Measurements from ENCODE around the gene AP1M2.

Gene AP1M2

DNA sequence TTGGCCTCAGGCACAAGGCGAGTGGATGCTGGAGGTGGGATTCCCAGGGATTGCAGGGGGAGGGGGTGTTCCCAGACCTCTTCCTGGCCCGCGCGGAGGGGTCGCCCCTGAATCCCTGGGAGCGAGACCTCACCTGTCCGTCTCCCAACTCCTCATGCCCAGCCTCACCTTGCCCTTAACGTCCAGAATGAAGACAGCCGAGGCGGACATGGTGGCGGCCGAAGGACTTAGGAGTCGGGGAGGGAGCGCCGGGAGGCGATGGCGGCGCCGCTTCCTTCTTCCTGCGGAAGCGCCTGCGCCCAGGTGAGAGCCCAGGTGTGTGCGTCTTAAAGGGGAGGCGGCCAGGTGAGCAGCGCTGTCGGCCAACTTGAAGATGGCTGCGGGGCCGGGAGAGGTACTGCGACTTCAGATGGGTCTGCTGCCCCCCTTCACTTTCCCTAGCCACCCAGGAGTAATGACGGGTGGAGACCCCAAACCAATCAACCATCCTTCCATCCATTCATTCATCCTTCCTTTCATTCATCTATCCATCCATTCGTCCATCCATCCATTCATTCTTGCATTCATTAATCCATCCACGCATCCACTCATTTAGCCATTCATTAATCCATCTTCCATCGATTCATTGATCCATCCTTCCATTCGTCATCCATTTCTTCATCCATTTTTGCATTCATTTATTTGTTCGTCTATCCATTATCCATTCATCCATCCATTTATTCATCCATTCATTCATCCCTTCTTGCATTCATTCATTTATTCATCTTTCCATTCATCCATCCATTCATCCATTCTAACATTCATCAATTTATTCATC is at the start of gene AP1M2:
Gene AP1M2 (minus strand): TSS at position 291 of the 817 bp plus-strand sequence. CDS start 81 bp downstream, at position 210.
- no peak for DNase-seq

DNA sequence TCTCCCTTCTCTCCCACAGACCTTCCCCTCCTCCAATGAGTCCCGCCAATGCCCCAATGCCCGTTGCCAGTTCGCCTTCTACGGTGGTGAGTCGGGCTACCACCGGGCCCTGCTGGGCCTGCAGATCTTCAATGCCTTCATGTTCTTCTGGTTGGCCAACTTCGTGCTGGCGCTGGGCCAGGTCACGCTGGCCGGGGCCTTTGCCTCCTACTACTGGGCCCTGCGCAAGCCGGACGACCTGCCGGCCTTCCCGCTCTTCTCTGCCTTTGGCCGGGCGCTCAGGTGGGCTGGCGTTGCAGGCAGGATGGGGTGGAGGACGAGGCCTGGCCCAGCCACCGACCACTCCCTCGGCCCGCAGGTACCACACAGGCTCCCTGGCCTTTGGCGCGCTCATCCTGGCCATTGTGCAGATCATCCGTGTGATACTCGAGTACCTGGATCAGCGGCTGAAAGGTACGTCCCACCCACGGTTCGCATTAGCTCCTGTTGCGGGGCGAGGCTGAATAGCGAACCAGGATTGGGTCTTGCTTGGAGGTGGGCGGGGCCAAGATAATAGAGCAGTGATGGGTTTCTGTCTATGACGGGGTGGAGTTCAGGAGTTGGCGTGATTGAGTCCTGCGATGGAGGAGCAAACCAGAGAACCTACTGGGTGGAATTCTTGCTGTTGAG is 49.3 kb upstream of the AP1M2 start:
- no peak for DNase-seq

DNA sequence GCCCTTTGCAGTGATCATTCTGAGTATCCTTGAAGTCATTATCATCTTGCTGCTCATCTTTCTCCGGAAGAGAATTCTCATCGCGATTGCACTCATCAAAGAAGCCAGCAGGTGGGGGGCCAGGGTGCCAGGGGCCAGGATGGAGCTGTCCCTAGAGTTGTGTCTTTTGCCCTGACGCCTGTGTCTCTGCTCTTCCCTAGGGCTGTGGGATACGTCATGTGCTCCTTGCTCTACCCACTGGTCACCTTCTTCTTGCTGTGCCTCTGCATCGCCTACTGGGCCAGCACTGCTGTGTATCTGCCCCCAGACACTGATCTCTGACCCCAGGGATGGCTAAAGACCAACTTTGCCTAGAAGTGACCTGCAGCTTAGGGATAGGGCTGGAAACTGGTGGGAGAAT is 47.9 kb upstream of the AP1M2 start:
- no peak for DNase-seq

DNA sequence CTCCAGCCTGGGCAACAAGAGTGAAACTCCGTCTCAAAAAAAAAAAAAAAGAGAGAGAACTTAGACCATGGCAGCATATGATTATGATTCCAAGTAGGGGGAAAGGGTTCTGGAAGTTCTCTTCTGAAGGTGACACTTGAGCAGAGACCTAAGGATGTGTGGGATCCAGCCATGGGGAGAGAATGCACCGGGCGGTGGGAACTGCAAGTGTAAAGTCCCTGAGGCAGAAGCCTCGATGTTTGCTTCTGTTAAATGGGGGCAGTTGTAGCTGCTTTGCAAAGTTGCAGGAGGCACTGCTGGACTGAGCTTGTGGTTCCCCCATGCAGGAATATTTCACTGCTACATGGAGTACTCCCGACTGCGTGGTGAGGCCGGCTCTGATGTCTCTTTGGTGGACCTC is 47.3 kb upstream of the AP1M2 start:
- DNase-seq = no peak

DNA sequence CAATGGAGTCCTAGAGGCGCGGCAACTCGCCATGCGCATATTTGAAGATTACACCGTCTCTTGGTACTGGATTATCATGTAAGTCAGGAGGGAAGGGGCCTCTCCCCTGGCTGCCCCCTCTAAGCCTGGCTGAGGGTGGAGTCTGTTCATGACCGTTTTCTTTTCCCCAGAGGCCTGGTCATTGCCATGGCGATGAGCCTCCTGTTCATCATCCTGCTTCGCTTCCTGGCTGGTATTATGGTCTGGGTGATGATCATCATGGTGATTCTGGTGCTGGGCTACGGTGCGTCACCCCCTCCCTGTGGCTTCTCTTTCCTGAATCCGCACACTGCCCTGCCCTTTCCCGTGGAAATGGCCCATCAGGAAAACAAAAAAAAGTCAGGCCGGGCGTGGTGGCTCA is 44.8 kb upstream of the AP1M2 start:
- DNase-seq = no peak

DNA sequence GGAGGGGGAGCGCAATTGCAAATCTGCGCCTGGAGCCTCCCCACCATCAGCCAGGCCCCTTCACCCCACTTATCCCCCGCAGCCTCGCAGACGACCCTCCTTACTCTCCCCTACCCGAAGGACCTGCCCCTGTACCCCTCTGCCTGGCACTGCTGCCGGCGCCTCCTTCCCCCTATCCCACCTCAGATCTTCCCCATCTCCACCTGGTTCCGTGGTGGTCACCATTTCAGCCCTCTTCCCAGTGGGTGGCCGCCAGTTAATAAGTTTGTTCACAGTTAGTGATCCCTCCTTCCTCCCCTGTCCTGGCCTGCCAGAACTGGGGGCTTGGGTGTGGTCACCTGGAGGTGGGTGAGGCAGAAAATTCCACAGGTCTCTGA is 38.6 kb upstream of the AP1M2 start:
- DNase-seq = no peak

DNA sequence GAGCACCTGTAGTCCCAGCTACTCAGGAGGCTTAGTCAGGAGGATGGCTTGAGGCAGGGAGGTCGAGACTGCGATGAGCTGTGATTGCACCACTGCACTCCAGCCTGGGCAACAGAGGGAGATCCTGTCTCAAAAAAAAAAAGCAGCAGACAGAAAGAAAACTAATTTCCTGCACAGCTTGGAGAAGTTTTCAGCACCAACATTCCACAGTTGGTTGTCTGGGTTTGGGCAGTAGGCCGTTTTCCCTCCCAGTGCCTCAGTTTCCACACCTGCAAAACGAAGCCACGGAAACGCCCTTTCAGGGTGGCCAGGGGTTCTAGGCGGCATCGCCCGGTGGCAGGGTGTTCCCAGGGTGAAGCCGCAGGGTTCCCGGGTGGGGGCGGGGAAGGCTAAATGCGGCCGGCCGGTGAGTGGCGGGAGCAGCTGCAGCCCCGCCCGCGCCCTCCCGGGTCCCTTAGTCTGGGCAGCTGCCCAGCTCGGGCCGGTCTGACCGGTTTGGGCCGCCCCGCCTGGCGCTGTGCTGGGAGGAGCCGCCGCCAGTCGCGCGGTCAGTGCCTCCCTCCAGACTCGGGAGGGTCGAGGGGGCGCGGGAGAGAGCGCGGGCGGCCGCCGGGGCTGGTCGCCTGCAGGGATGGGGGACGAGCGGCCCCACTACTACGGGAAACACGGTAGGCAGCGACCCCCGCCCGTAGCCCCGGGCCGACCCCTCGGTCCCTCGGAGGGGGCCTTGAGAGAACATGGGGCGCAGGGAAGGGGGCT is 38.1 kb upstream of the AP1M2 start, which contains the start of gene SLC44A2:
Gene SLC44A2 (plus strand): TSS at position 551 of the 759 bp plus-strand sequence. CDS start 81 bp downstream, at position 632.
- no peak for DNase-seq

DNA sequence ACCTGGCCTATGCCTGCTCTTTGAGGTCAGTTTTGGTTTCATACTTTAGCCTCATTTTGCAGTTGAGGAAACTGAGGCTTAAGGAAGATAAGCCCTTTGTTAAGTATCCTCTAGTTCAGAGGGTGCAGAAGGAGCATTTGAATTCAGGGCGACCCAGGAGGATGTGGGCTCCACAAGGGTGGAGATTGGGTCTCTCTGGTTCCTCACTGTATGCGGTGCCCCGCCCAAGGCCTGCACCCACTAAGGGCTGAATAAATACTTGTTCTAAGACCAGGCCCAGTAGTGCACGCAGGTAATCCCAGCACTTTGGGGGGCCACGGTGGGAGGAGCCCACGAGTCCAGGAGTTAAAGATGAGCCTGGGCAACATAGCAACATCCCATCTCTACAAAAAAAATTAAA is 37.5 kb upstream of the AP1M2 start:
- peak in 1 of 4 experiments; percentile 23 for DNase-seq

DNA sequence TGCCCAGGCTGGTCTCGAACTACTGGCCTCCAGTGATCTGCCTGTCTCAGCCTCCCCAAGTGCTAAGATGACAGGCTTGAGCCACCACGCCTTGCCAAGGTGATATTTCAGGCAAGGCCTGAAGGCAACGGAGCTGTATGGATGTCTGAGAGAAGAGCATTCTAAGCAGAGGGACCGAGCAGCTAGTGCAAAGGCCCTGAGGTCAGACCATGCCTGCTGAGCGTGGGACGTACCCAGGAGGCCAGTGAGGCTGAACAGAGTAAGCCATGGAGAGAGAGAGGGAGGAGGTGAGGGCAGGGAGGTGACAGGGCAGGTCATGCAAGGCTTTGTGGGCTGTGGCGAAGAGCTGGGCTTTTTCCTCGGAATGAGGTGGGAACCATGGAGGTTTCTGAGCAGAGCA is 34.9 kb upstream of the AP1M2 start:
- no peak for DNase-seq

DNA sequence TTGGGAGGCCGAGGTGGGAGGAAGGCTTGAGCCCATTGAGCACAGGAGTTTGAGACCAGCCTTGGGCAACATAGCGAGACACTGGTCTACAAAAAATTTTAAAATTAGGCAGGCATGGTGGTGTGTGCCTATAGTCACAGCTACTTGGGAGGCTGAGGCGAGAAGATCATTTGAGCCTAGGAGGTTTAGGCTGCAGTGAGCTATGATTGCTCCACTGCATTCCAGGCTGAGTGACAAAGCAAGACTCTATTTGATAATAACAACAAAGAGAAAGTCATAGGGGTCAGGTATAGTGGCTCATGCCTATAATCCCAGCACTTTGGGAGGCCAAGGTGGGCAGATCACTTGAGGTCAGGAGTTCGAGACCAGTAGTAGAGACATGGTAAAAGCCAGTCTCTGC is 33.7 kb upstream of the AP1M2 start:
- DNase-seq = no peak

DNA sequence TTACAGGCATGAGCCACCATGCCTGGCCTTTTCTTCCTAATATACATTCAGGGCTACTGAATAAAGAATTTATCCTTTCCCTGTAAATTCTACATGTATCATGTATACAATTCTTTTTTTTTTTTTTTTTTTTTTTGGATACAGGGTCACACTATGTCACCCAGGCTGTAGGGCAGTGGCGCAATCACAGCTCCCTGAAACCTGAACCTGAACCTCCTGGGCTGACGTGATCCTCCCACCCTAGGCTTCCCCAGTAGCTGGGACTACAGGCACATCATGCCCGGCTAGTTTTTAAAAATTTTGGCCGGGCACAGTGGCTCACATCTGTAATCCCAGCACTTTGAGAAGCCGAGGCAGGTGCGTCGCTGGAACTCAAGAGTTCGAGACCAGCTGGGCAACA is 31.7 kb upstream of the AP1M2 start:
- DNase-seq = no peak

DNA sequence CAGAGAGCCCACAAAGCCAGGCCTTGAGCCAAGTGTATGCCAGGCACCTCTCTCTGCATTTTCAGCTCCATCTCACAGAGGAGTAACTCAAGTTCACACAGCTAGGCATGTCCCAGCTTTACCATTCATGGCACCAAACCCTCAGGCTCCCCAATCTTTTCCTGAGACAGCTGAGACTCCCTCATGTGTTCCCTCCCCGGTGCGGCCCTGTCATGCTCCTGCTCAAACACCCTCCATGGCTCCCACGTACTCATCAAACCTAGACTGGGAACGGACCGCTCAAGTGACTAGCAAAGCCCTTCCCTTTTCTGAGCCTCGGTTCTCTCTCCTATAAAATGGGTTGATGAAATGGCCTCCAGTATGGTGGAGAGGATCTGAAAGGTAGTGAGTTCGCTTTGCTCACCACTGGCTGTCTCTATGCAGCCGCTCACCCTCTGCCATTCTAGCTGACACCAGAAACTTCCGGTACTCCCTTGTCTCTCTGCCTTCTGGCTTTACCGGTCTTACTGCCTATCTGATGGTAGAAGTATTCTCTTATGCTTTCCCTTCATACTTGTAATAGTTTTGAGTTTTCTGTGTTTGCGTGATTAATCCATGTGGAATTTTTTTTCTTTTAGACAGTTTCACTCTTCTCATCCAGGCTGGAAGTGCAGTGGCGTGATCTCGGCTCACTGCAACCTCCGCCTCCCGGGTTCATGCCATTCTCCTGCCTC is 30.5 kb upstream of the AP1M2 start:
- DNase-seq = no peak

DNA sequence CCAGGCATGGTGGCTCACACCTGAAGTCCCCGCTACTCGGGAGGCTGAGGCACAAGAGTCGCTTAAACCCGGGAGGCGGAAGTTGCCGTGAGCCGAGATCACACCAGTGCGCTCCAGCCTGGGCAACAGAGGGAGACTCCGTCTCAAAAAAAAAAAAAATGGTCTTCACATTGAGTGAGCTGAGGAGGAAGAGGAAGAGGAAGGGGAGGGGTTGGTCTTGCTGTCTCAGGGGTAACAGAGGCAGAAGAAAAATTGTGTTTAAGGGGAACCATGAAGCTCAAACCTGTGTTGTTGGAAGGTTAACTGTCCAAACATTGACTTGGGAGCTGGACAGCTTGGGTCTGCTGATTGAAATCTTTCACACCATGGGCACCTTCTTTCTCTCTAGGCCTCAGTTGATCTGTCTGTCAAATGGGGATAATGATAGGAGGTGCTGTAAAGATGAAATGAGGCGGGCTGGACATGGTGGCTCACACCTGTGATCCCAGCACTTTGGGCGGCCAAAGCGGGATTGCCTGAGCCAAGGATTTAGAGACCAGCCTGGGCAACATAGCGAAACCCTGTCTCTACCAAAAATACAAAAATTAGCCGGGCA is 28.4 kb upstream of the AP1M2 start:
- no peak for DNase-seq

DNA sequence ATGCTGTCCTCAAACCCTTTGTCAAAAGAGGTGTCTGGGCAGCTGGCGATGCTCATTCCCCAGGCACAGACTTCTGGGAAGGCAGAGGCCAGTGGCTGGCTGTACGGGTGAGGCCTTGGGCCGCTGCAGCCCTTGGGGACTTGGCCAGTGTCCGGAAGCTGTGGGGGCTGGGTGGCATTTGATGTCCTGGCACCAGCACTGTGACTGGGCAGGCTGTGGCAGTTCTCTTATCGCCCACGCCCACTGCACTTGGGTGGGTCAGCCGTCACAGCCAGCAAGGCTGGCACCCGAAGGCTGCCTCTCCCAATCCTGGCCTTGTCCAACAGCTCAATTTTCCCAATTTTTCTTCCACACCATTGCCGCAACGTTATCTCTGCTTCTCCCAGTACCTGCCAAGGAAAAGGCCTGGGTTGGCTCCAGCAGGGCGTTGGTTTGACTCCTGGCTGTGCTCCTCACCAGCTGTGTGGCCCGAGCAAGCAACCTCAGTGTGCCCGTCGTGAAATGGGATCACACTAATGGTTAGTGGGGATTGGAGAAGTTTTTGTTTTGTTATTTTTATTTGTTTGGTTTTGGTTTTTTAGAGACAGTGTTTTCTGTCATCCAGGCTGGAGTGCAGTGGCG is 25.5 kb upstream of the AP1M2 start:
- DNase-seq = no peak

DNA sequence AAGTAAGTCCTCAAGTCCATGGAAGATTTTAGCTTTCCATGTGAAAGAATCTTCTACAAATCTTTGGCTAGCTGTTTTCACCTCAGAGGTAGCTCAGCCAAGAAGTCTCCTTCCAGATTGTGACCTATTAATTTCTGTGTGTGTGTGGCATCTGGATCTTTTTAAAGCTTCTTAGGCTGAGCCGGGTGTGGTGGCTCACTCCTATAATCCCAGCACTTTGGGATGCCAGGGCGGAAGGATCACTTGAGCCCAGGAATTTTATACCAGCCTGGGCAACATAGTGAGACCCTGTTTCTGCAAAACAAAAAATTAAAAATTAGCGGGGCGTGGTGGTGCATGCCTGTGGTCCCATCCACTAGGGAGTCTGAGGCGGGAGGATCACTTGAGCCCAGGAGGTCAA is 24.8 kb upstream of the AP1M2 start:
- DNase-seq = no peak

DNA sequence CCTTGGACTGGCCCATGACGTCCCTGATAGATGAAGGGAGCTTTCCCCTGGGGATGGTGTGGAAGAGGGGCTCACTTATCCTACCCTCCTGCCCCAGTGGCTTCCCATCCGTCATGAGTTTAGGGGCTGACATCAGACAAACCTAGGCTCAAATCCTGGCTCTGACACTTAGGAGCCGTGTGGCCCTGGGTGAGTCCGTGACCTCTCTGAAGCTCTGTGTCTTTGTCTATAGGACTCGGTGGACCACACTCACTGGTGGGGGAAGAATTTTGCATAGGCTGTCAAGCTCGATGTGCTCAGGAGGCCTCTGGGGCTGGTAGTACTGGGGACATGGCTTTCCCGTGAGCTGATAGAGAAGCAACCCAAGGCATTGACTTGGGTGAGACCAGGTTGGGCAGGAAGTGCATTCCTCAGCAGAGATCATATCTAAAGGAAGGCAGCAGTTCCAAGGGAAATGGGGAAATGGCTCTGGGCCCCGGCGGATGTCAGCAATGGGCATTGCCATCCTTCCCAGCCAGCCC is 17.4 kb upstream of the AP1M2 start:
- no peak for DNase-seq

DNA sequence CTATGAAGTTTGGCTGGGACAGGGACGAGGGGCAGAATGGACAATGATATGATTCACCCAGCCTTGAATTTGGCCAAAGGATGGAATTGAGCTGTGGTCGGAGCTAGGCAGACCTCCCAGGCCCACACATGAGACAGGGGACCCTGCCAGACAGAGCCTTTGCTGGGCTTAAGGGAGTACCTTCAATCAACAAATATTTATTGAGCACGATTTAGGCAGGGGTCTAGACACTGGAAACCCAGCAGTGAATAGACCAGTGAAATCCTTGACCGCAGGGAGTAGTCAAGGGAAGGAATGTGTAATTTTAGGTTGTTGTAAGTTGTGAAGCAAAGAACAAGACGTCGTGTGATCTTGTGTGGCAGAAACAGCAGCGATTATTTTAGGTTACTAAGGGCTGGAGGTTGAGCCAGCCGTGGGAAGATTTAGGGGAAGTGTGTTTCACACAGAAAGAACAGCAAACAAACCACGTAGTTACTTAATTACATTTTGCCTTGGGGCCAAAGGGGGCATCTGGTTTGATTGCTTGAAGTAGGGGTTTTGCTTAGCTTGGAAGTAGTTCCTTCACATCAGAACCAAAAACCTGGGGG is 16.9 kb upstream of the AP1M2 start:
- peak in 1 of 4 experiments; percentile 16 for DNase-seq

DNA sequence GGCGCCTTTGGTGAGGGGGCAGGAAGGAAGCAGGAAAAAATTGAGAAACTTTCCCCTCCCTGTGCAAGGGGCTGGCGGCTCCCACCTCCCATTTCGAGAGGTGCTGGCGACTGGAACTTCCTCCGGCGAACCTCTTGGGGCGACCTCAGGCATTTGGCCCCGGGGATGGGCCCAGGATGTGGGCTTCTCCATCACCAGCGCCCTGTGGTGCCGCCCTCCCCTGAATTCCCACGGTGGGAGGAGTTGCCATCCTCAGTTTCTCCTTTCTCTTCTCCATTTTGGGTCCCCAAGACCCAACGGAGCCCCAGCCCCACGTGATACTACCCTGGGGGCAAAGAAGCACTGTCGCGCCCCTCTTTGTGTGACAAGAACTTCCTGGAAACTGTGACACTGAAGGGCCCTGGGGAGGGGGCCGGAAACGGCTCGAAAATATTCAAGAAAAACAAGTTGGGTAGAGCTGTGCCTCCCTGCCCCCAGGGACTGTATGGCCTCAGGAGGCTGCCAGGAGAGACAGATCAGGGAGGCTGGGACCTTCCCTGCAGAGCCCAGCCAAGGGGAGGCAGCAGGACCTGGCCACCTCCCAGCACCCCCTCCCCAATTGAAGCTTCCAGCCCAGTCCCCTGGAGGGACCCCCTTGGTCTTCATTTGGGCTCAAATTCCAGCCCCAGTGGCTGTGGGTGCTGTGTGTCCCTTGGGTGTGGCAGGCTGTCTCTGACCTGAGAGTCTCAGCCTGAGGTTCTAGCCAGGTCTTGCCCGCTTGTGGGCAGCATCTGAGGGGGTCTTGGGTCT is 16.2 kb upstream of the AP1M2 start:
- peak; percentile 41 to 81 (median 59) for DNase-seq

DNA sequence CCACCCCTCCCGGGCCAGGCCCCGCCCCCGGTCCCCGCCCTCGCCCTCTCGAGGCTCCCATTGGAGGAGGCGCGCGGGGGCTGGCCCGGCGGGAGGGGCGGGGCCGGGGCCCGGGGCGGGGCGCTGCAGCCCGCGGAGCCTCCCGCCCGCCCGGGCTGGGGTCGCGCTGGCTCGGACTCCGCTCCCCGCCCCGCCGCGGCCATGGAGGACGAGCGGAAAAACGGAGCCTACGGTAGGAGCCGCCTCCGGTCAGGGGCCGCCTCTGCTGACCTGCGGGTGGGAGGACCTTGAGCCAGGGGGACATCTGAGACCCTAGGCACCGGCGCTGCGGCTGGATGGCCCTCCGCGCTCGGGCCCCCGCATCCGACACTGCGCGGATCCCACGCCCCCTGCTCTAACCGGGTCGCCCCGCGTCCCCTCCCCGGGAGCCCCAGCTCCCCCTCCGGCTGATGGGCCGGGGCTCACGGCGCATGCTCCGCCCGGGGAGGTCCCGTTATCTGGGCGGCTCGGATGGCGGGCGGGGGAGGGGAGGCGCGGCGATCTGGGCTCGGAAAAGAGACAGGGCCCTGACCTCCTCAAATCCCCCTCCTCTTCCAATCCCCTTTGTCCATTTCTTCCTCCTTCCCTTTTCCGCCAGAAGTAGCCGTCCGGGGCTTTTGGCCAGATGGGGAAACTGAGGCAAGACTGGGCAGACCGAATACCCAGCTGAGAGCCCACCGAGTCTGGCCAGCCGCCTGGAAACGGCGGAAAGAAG is 15.4 kb upstream of the AP1M2 start:
- peak; percentile 52 to 93 (median 79) for DNase-seq

DNA sequence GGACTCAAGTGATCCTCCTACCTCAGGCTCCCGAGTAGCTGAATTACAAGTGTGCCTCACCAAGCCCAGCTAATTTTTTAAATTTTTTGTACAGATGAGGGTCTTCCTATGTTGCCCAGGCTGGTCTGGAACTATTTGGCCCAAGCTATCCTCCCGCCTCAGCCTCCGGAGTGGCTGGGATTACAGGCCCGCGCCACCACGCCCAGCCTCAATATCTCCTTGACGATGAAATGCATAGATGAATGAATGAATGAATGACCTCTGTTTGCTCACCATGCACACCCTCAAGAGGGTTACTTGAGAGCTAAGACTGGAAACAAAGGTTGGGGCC is 14.9 kb upstream of the AP1M2 start:
- DNase-seq = no peak

All from activated naive CD4-positive, alpha-beta T cell (primary cell).